Fibroblast of lung (primary cell): ENCODE measurements around the gene BAIAP2.

Source experiments
- EZH2 ChIP-seq: IDR thresholded peaks from 2 replicates; pipeline ENCODE4 v1.5.1; 2012; ENCODE audit warnings: low read length, control low read depth, mild to moderate bottlenecking; ENCODE audit errors: missing control alignments
- TF ChIP-seq, protein P1 (sequence below), 2 donors: IDR thresholded peaks in 1 of 2; conservative IDR thresholded peaks in 1 of 2; 1 replicate in 1 of 2; 2 replicates in 1 of 2; pipeline ENCODE4 v1.5.1; 2011 to 2012; ENCODE audit warnings: low read length in 2 of 2, control low read depth in 1 of 2, inconsistent platforms in 1 of 2, low read depth in 1 of 2, mild to moderate bottlenecking in 1 of 2

DNA sequence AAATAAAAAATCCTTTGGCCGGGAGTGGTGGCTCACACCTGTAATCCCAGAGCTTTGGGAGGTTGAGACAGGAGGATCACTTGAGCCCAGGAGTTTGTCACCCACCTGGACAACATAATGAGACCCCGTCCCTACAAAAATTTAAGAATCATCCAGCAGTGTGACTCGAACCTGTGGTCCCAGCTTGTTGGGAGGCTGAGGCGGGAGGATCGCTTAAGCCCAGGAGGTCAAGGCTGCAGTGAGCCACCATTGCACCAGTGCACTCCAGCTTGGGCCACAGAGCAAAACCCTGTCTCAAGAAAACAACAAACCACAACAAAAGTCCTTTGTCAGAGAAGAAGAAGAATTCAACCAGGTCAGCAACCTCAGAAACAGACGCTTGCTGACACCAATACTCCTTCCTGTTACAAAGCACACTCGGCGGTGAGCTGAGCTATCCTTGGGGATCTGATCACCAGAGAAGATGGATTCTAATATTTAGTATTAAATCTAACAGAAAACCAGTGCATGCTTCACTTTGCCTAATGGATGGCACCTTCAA is 117.4 kb downstream of the BAIAP2 start:
- TF ChIP-seq, protein P1, sequence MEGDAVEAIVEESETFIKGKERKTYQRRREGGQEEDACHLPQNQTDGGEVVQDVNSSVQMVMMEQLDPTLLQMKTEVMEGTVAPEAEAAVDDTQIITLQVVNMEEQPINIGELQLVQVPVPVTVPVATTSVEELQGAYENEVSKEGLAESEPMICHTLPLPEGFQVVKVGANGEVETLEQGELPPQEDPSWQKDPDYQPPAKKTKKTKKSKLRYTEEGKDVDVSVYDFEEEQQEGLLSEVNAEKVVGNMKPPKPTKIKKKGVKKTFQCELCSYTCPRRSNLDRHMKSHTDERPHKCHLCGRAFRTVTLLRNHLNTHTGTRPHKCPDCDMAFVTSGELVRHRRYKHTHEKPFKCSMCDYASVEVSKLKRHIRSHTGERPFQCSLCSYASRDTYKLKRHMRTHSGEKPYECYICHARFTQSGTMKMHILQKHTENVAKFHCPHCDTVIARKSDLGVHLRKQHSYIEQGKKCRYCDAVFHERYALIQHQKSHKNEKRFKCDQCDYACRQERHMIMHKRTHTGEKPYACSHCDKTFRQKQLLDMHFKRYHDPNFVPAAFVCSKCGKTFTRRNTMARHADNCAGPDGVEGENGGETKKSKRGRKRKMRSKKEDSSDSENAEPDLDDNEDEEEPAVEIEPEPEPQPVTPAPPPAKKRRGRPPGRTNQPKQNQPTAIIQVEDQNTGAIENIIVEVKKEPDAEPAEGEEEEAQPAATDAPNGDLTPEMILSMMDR (conservative IDR thresholded peaks at IDR 0.05 in 1 of 2, IDR thresholded peaks at IDR 0.05 in 1 of 2; ENCODE audit: low read depth in 1 of 2, low read length in 2 of 2): no peak
- no peak for TF ChIP-seq EZH2
